Measurements from ENCODE around the gene MAPK12.
"Not testable (repeated sequence)": the region's sequence is repeated elsewhere in the genome, so short reads cannot be mapped to it uniquely, and the experiment has no call there.

The MAPK12 gene

GRCh38 chr22:50216055-50216683, 45.3 kb downstream of the MAPK12 start:
- DNase-seq (ENCODE audit: low spot score) = no peak

GRCh38 chr22:50215297-50216054, 46.0 kb downstream of the MAPK12 start:
- DNase-seq (ENCODE audit: low spot score) = no peak

GRCh38 chr22:50213263-50213662, 48.2 kb downstream of the MAPK12 start:
- no peak for DNase-seq (ENCODE audit: low spot score)

- no peak for DNase-seq (ENCODE audit: low spot score)
These were observed 50.3 kb downstream of the MAPK12 start for GRCh38 chr22:50211147-50211546.

- no peak for DNase-seq (ENCODE audit: low spot score)
These were observed 50.9 kb downstream of the MAPK12 start for GRCh38 chr22:50210378-50211139.

GRCh38 chr22:50209893-50210292, 51.6 kb downstream of the MAPK12 start:
- peak; percentile 59 for DNase-seq (ENCODE audit: low spot score)

GRCh38 chr22:50208939-50209892, 52.3 kb downstream of the MAPK12 start:
- DNase-seq (ENCODE audit: low spot score) = no peak

GRCh38 chr22:50208430-50208938, 53.0 kb downstream of the MAPK12 start:
- DNase-seq (ENCODE audit: low spot score) = no peak

GRCh38 chr22:50207383-50208140, 53.9 kb downstream of the MAPK12 start:
- no peak for DNase-seq (ENCODE audit: low spot score)

GRCh38 chr22:50206599-50206998, 54.9 kb downstream of the MAPK12 start:
- DNase-seq (ENCODE audit: low spot score) = no peak

- DNase-seq (ENCODE audit: low spot score) = no peak
These were observed 55.5 kb downstream of the MAPK12 start for GRCh38 chr22:50205781-50206569.

GRCh38 chr22:50204998-50205397, 56.5 kb downstream of the MAPK12 start:
- DNase-seq (ENCODE audit: low spot score) = not testable (repeated sequence)

GRCh38 chr22:50204571-50204970, 56.9 kb downstream of the MAPK12 start:
- no peak for DNase-seq (ENCODE audit: low spot score)

- DNase-seq (ENCODE audit: low spot score) = no peak
These were observed 58.2 kb downstream of the MAPK12 start for GRCh38 chr22:50203288-50203687.

Data from CD4-positive, alpha-beta T cell treated with Interleukin-6 at 100 ng/mL for 8 hours (primary cell).